Fibroblast of skin of left quadriceps (primary cell): ENCODE measurements around the gene SCN1B.
"Not testable (repeated sequence)": the region's sequence is repeated elsewhere in the genome, so short reads cannot be mapped to it uniquely, and the experiment has no call there.

Experiments
- DNase-seq, 2 experiments: peaks; one replicate each; pipeline ENCODE4 v3.0.0-alpha.2; 2013; ENCODE audit warnings: low read depth in 2 of 2

The SCN1B gene

DNA sequence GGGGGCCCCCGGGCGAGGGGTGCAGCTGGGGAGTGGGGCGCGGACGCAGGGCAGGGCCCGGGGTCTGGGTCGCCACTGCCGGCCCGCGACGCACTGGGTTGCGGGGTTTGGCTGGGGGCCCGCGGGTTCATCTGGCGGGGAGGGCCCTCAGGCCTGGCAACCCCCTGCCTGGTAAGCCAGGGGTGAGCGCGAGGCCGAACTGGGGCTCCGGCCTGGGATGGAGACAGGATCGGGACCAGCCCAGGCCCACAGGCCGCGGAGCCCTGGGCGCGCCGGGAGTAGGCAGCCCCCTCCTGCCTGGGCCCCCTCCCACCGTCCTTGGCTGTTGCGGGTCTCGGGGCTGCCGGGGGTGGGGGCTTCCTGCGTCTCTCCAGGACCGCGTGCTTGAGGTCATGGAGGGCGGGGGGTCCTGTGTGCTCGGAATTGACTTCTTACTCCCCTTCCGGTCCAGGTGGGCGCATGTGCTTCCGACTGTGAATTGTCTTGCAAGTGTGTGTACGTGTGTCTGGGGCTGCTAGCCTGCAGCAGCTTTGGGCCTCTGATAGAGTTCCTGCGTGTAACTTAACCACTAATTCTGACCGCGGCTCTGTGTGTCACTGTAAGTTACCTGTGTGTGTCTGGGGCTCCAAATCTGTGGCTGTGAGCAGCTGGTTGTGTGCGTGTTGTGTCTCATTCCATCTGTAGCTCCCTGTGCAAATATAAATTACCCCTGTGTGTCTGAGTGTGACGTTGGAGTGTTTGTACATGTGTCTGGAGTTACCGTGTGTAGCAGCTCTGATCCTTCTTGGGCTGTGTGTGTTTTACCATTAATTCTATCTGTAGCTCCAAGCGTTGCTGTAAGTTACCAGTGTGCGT, 29.4 kb upstream of the SCN1B start:
- no peak for DNase-seq

DNA sequence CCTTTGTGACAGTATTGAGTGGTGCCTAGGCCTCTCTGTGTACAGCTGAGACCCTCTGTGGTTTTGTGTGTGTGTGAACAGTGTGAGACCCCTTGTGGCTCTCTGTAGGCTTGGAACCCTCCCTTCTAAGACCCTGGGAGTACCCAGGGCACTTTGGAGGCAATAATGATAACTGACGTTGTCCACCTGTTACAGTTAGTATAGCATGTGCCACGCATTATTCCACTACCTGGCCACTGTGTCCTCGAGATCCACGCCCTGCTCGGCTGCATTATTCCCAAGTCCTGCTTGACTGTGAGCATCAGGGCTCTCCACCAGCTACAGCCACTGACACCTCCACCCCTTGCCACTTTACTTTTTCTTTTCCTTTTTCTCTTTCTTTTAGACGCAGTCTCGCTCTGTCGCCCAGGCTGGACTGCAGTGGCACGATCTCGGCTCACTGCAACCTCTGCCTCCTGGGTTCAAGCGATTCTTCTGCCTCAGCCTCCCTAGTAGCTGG, 28.2 kb upstream of the SCN1B start:
- no peak for DNase-seq

DNA sequence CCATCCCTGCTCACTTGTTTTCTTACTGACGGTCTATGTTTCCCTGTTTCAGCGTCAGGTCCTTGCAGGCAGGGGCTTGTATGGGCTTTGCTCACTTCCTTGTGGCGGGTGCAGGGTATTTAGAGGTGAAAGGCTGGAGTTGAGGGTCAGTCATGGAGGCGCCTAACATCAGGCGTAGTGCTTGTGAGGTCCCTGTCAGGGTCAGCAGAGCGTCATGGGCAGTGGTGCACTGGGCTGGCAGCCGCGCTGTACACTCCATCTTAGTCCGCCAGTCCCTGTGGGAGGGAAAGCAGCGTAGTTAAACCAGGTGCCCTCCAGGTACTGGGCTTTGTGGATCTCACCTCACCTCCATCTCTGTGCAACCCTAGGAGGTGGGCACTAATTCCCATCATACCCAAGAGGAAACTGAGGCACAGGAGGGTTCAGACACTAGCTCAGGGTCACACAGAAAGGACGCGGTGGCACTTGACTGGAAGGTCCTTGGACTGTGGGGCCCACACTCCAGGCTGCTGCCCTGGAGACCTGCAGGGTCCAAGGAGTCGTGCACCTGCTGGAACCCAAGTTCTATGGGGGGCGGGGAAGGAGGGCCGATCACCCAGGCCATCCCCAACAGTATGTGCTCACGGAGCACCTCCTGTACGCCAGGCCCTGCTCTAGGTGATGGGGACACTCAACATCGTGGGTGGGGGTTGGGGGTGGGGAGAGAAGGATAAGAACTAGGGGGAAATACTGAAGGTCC, 25.6 kb upstream of the SCN1B start:
- no peak for DNase-seq

DNA sequence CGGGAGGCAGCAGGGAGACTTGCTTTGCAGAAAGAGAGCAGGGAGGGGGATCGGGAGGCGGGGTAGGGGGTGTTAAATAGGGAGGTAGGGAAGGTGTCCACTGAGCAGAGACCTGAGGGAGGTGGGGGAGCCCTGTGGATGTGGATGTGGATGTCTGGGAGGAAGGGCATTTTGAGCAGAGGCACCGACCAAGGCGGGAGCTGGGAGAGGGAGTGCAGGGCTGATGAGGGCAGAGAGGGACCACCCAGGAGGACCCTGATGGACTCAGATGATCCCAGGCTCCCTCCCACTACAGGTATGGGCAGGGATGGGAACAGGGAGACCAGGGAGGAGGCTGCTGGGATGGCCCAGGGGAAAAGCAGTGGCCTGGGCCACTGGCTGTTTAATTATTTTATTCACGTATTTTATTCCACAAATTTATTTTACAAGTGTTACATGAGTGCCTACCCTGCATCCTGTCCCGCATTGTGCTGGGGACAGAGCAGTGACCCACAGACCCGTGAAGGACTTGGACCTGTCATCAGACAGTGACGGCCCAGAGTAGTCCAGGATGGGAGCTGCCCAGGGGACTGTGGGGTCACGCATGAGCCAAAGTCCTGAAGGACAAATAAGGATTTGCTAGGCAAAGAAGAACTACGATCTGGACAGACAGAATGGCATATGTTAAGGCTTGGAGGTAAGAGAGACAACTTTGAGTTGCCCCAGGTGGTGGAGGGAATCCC, 24.9 kb upstream of the SCN1B start:
- no peak for DNase-seq

DNA sequence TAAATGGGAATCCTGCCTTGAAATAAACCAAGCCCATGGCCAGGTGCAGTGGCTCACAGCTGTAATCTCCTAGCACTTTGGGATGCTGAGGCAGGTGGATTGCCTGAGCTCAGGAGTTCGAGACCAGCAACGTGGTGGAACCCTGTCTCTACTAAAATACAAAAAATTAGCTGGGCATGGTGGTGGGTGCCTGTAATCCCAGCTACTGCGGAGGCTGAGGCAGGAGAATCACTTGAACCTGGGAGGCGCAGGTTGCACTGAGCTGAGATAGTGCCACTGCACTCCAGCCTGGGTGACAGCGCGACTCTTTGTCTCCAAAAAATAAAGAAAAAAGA, 24.3 kb upstream of the SCN1B start:
- DNase-seq = not testable (repeated sequence)

DNA sequence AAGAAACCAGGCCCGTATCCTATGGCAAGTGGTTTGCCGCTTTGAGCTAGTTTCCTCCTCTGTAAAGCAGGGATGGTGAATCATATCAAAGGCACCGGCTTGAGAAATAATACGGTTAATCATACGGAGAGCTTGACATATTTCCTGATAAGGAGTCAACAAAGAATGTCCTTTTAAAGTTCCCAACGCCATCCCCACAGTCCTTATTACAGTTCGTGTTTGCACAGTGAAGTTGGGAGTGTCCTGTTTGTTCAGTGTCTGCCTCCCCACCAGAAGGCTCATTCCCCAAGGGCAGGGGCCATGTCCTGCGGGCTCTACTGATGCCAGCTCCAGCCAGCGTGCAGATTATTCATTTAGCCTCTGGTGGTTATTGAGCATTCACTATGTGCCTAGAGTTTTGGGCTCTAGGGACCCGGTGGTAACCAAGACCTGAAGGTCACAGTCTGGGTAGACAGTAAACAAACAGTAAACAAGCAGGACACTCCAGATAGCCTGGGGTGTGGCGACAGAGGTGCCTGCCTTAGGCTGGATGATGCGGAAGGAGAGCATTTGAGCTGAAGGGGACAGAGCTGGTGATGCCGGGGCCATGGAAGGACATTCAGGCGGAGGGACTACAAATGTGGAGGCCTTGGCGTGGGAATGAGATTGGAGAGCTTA, 23.8 kb upstream of the SCN1B start:
- no peak for DNase-seq

DNA sequence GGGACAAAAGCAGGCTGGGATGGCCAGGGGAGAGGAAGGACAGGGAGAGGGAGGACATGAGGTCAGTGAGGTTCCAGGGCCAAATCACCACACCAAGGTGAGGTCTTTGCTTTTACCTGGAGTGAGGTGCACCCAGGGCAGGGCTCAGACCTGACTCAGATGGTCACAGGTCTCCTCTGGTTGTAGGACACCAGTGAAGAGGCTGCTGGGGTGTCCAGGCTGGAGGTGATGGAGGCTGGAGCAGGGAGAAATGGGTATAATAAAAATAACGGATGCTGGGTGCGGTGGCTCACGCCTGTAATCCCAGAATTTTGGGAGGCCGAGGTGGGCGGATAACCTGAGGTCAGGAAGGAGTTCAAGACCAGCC, 23.3 kb upstream of the SCN1B start:
- DNase-seq = no peak

DNA sequence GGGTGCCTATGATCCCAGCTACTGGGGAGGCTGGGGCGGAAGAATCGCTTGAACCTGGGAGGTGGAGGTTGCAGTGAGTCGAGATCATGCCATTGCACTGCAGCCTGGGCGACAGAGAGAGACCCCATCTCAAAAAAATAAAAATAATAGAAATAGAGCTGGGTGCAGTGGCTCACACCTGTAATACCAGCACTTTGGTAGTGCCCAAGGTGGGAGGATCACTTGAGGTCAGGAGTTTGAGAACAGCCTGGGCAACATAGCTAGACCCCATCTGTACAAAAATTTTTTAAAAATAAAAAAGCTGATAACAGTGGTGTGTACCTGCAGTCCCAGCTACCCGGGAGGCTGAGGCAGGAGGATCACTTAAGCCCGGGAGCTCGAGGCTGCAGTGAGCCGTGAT, 22.8 kb upstream of the SCN1B start:
- DNase-seq = not testable (repeated sequence)

DNA sequence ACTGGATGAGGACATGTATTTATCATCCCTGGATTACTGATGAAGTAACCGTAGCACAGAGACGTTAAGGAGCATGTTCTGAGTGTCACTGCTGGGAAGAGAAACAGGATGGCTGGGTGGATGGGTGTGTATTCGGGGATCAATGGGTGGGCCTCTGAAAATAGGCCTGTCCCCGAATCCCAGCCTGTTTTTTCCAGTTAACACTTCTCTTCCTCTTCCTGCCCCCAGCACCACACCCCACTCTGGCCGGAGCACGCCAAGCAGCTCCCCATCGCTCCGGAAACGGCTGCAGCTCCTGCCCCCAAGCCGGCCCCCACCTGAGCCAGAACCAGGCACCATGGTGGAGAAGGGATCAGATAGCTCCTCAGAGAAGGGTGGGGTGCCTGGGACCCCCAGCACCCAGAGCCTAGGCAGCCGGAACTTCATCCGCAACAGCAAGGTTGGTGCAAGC, 21.4 kb upstream of the SCN1B start:
- no peak for DNase-seq

DNA sequence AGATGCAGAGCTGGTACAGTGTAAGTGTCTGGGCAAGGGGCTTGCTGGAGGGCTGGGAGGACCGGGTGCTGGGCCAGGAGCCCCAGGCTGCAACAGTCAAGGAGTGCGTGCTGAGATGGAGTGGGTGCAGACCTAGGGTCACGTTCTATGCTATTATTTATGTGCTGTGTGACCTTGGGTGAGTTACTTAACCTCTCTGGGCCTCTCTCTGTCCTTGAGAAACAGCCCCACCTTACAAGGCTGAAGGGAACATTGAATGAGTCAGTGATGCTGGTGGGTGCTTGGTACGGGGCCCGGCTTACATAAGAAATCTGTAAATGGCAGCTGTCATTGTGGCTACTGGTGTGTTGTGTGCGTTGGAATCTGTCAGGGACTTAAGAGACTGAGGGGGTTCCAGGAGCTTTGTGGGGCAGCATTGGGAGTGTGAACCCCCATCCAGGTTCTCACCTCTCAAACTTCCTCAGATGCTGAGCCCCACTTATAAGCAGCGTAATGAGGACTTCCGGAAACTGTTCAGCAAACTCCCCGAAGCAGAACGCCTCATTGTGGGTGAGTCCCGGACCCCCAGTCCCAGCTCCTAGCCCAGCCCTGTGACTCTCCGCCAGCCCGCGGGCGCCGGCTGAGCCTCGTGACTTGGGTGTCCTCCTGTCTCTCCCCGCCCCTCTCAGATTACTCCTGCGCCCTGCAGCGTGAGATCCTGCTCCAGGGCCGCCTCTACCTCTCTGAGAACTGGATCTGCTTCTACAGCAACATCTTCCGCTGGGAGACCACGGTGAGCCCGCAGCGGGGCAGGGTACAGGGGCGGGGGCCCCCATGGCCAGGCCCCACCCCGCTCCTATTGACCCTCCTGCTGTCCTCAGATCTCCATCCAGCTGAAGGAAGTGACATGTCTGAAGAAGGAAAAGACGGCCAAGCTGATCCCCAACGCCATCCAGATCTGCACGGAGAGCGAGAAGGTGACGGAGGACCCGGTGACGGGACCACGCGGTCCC, 20.6 kb upstream of the SCN1B start:
- DNase-seq = no peak

DNA sequence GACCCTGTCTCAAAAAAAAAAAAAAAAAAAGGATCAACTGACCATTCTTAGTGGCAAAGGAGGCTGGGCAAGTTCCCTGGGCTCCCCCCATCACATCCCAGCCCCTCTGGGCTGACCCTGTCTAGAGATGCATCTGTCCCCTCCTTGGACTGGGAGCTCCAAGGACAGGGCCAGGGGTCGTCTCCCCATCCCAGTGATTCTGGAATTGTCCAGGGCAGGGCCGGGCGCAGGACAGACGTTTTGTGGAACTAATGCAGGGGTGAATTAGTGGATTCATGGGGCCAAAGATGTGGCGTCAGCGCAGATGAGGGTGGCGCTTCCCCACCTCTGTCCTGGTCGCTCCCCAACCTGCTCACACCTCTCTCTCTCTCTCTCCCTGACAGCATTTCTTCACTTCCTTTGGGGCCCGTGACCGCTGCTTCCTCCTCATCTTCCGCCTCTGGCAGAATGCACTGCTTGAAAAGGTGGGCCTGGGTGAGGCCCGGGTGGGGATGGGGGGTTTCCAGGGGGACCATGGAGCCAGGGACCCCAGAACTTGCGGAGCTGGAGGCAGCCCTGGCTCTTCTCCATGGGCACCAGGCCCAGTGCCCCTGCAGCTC, 19.1 kb upstream of the SCN1B start:
- no peak for DNase-seq

DNA sequence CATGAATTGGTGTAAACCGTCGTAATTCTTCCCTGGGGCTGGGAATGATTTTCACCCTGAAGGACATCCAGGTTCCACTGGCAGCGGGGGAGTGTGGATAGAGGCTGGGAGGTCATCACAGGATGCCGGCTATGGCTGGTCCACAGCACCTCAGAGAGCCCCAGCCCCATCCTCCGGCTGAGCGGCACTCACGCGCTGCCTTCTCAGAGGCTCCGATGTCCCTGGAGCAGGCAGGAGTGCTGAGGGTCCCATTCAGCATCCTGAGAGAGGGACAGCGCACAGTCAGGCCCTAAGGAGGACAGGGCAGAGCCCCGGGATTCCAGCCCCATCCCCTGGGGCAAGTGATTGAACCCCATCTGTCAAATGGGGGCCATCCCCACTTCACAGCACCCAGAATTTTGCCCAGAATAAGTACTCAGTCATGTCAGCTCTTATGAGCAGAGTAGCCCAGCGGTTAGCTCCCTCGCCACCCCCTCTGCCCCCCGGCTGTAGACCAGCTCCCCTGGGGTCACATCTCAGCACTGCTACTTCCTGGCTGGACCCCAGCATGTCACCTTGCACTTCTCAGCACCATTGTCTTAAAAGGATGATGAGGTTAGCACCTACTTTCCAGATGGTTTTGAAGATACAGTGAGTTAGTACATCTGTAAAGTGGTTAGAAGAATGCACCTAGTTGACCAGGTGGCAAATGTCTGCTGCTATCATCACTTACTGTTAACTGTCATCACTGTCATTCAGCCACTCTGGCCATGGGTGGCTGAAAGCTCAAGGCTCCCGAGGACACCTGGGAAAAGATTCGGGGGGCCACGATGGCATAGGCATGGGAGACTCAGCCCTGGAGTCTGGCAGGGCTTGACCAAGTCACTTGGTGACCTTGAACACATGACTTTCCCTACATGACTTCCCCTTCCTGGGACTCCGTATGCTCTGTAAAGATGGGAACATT, 18.3 kb upstream of the SCN1B start:
- no peak for DNase-seq

DNA sequence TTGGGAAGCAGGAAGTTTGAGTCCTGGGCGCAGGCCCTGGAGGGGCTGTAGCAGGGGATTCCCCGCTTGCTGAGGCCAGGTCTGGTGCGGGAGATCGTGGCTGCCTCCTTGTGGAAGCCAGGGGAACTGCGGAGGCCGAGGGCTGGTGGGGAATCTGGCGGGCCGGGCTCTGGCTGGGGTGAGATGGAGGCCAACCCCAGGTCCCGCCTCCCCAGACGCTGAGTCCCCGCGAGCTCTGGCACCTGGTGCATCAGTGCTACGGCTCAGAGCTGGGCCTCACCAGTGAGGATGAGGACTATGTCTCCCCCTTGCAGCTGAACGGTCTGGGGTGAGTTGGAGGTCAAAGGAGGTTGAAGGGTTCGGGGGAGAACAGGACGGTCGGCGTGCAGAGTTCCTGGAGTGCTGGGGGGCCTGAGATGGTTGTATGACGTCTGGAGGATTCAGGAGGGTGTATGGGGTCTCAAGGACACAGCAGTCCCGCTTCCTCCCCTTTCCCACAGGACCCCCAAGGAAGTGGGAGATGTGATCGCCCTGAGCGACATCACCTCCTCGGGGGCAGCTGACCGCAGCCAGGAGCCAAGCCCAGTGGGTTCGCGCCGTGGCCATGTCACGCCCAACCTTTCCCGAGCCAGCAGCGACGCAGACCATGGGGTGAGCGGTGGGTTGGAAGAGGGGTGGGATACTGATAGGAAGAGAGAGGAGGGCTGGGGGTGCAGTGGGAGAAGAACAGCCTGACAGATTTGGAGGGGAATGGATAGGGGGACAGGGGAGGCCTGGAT, 17.0 kb upstream of the SCN1B start:
- DNase-seq = no peak

DNA sequence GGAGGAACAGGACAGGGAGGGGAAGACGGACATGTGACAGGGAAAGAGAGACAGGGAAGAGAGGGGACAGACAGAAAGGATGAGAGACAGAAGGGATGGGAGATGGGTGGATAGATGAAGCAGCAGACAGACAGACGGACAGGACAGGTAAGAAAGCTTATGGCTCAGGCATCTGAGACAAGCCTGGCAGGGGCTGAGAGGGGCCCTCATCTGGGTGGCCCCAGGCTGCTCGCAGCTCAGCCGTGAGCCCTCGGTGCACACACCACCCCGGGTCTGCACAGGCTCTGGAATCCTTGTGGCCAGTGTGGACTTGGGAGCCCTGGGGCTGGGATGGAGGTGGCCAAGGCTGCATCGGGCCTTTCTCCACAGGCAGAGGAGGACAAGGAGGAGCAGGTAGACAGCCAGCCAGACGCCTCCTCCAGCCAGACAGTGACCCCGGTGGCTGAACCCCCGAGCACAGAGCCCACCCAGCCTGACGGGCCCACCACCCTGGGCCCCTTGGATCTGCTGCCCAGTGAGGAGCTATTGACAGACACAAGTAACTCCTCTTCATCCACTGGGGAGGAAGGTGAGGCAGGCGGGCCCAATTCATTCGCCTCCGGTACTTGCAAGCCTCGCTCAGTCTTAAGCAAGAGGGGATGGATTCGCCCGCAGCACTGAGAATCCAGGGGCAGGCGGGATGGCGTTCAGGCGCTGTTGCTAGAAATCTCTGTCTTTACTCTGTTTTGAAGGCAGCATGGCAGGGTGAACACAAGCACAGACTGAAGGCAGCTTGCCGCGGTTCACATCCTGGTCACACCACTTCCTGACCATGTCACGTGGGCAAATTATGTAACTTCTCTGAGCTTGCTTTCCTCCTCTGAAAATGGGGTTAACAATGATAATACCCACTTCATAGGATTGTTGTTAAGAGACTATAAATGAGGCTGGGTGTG, 16.2 kb upstream of the SCN1B start:
- DNase-seq = no peak

DNA sequence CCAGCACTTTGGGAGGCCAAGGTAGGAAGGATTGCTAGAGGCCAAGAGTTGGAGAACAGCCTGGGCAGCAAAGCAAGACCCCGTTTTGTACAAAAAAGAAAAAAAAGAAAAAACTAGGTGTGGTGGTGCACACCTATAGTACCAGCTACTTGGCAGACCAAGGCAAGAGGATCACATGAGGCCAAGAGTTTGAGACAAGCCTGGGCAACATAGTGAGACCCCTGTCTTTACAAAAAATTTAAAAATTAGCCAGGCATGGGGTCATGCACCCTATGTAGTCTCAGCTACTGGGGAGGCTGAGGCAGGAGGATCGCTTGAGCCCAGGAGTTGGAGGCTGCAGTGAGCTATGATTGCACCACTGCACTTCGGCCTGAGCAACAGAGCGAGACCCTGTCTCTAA, 15.5 kb upstream of the SCN1B start:
- not testable (repeated sequence) for DNase-seq

DNA sequence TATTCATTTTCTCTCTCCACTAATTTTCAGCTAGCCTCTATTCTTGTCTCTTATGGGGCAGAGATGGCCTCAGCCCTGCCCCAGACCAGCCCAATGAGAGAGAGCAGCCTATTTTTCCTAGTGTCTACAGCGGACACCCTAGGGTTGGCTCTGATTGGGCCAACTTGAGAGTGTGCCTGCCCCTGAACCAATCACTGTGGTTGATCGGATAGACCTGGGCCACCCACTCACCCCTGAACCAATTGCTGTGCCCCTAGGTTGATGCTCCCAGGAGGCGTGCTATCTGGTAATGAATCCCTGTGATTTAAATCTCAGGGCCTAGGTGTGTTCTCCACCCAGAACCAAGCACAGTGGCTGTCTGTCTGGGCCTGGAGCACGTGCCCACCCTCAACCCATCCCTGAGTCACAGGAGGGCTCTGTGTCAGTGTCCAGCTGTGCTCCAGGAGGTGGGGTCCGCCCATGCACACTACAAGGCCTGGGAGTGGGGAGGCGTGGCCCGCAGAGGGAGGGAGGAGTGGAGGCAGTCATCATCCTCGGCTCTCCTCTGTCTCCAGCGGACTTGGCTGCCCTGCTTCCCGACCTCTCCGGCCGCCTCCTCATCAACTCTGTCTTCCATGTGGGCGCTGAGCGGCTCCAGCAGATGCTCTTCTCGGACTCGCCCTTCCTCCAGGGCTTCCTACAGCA, 14.9 kb upstream of the SCN1B start:
- DNase-seq = no peak

DNA sequence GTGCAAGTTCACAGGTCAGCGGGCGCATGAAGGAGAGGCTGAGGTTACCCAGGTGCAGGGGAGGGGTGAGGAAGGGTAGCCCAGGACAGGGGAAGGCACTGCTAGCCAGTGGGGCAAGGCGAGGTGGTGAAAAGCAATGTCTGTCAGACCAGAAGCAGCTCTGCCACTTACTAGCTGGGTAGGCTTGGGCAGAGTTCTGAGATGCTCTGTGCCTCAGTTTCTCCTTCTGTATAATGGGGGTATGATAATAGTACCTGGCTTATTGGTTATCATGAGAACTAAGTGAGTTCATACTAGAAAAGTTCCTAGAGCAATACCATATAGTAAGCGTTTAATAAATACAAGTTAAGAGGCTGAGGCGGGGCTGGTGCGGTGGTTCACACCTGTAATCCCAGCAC, 14.3 kb upstream of the SCN1B start:
- no peak for DNase-seq
